Measurements from ENCODE around the gene ABCB8.
A peak's percentile ranks its signal among the peaks of the same experiment; 100 is the strongest.

Gene ABCB8

GRCh38 chr7:151028131-151028947 lies at the start of gene ABCB8:
ABCB8 (plus strand) TSS chr7:151028450; CDS start chr7:151028516, 66 bp downstream.
- DNase-seq (ENCODE audit: insufficient read length, low spot score) (peak; percentile 99), FAIRE-seq (peak; percentile 90)

GRCh38 chr7:150979713-150980390 lies 48.4 kb upstream of the ABCB8 start:
- DNase-seq (ENCODE audit: insufficient read length, low spot score) = no peak
- FAIRE-seq = no peak

- FAIRE-seq (no peak), DNase-seq (ENCODE audit: insufficient read length, low spot score) (no peak)
These were observed 47.6 kb upstream of the ABCB8 start for GRCh38 chr7:150980663-150981062.

GRCh38 chr7:150981644-150982043 lies 46.6 kb upstream of the ABCB8 start:
- no peak for DNase-seq (ENCODE audit: insufficient read length, low spot score)
- FAIRE-seq = no peak

- no peak for FAIRE-seq
These were observed 45.9 kb upstream of the ABCB8 start for GRCh38 chr7:150982351-150982750.

GRCh38 chr7:150983893-150984368 lies 44.3 kb upstream of the ABCB8 start:
- DNase-seq (ENCODE audit: insufficient read length, low spot score) (no peak), FAIRE-seq (no peak)

More at GRCh38 chr7:150982351-150982750, 45.9 kb upstream of the ABCB8 start:
- DNase-seq (ENCODE audit: insufficient read length, low spot score) = no peak

GRCh38 chr7:150986099-150986512 lies 42.1 kb upstream of the ABCB8 start:
- FAIRE-seq (peak; percentile 8), DNase-seq (ENCODE audit: insufficient read length, low spot score) (no peak)

GRCh38 chr7:150986556-150986955 lies 41.7 kb upstream of the ABCB8 start:
- FAIRE-seq (no peak), DNase-seq (ENCODE audit: insufficient read length, low spot score) (no peak)

- peak; percentile 75 for DNase-seq (ENCODE audit: insufficient read length, low spot score)
- no peak for FAIRE-seq
These were observed 39.7 kb upstream of the ABCB8 start for GRCh38 chr7:150988230-150989226.

GRCh38 chr7:150989456-150989855 lies 38.8 kb upstream of the ABCB8 start:
- no peak for FAIRE-seq
- no peak for DNase-seq (ENCODE audit: insufficient read length, low spot score)

- FAIRE-seq = no peak
- no peak for DNase-seq (ENCODE audit: insufficient read length, low spot score)
These were observed 37.6 kb upstream of the ABCB8 start, which contains the start of gene NOS3 for GRCh38 chr7:150990416-150991186. NOS3 (plus strand) TSS chr7:150991017; CDS start chr7:150993804, 2,787 bp downstream.

GRCh38 chr7:150992051-150992640 lies 36.1 kb upstream of the ABCB8 start:
- FAIRE-seq (no peak), DNase-seq (ENCODE audit: insufficient read length, low spot score) (no peak)

GRCh38 chr7:150992833-150993302 lies 35.4 kb upstream of the ABCB8 start:
- FAIRE-seq = no peak
- no peak for DNase-seq (ENCODE audit: insufficient read length, low spot score)

- DNase-seq (ENCODE audit: insufficient read length, low spot score) = no peak
- no peak for FAIRE-seq
These were observed 34.7 kb upstream of the ABCB8 start for GRCh38 chr7:150993511-150993910.

- FAIRE-seq = no peak
- no peak for DNase-seq (ENCODE audit: insufficient read length, low spot score)
These were observed 34.0 kb upstream of the ABCB8 start for GRCh38 chr7:150994141-150994837.

GRCh38 chr7:150994838-150995510 lies 33.3 kb upstream of the ABCB8 start:
- no peak for FAIRE-seq
- DNase-seq (ENCODE audit: insufficient read length, low spot score) = no peak

GRCh38 chr7:150996376-150997074 lies 31.7 kb upstream of the ABCB8 start:
- no peak for DNase-seq (ENCODE audit: insufficient read length, low spot score)
- no peak for FAIRE-seq

Data from GM19239 (cell line).